Upper lobe of right lung (tissue), 1 donor: ENCODE data around the gene GTSF1L. TPM values are rescaled to one million over a fixed set of nuclear protein-coding genes. Genes with fewer than 3 reads are reported as not detected.

Experiments
- ATAC-seq: fragments of 200-7000 bp; cut with Tn5 transposase; one replicate; pipeline ENCODE4 v1.9.1; 2020; ENCODE audit warnings: mild to moderate bottlenecking, moderate library complexity
- DNase-seq: peaks from one replicate; pipeline ENCODE4 v3.0.0-alpha.2; 2020
- H3K27ac ChIP-seq: fragments of 200-600 bp; one replicate; pipeline ENCODE4 v1.8.0; 2022
- H3K27me3 ChIP-seq: fragments of 200-600 bp; one replicate; pipeline ENCODE4 v1.8.0; 2022; ENCODE audit warnings: mild to moderate bottlenecking
- H3K36me3 ChIP-seq: fragments of 200-600 bp; one replicate; pipeline ENCODE4 v1.8.0; 2022
- H3K4me1 ChIP-seq: fragments of 200-600 bp; one replicate; pipeline ENCODE4 v1.8.0; 2022
- H3K4me3 ChIP-seq: fragments of 200-600 bp; one replicate; pipeline ENCODE4 v1.8.0; 2022; ENCODE audit warnings: mild to moderate bottlenecking
- H3K9me3 ChIP-seq: fragments of 200-600 bp; one replicate; pipeline ENCODE4 v1.8.0; 2022
- CTCF ChIP-seq: fragments of 200-600 bp; IDR thresholded peaks from one replicate; pipeline ENCODE4 v1.8.0; 2022; ENCODE audit warnings: antibody characterized with exemption
- intact Hi-C: fragments of 100-400 bp; cut with DNase I; formaldehyde crosslinking; loops from one replicate; pipeline ENCODE4 v1.11.0; 2022
- total RNA-seq: library from RNA; stranded (reverse); fragmentation: NEBNext Ultra II Directional; extraction: Animal tissue kit (Norgen Biotek cat#: 25700); gene quantifications from one replicate; pipeline ENCODE4 v1.2.1, GENCODE V29; 2021
- donor health status: DM: no; HTN: yes; CAD: no; lungs with severe emphysema.

The GTSF1L gene
- total RNA-seq, 1 donor from 2014 or later, result not detected

GRCh38 chr20:43676368-43676767, 50.4 kb downstream of the GTSF1L start:
- H3K9me3 ChIP-seq, result no peaks in the 10 kb centered on the region

More at GRCh38 chr20:43676368-43676767, 50.4 kb downstream of the GTSF1L start:
- TF ChIP-seq CTCF, result no peak
- no peaks in the 10 kb centered on the region for H3K27me3 ChIP-seq
- intact Hi-C loops, result no loop called here
- no peak for DNase-seq
- H3K36me3 ChIP-seq, result no peaks in the 10 kb centered on the region
- ATAC-seq, result no peak
- H3K4me1 ChIP-seq, result no peaks in the 10 kb centered on the region
- no peak overlapping the region for H3K27ac ChIP-seq
- no peak overlapping the region for H3K4me3 ChIP-seq

Other genes starting within 250 kb of the GTSF1L start
- gene L3MBTL1, start 219.3 kb downstream of the GTSF1L start, total RNA-seq, result 12.9 TPM
- 1.7 TPM for gene SGK2, start 168.0 kb downstream of the GTSF1L start, total RNA-seq
- gene IFT52, start 136.1 kb downstream of the GTSF1L start, total RNA-seq, result 20.4 TPM
- gene MYBL2, start 59.9 kb downstream of the GTSF1L start, total RNA-seq, result 1.0 TPM
- 24.3 TPM for gene TOX2, start 187.8 kb upstream of the GTSF1L start, total RNA-seq